ENCODE data around the gene DDX41. TPM values are rescaled to one million over a fixed set of nuclear protein-coding genes. Genes with fewer than 3 reads are reported as not detected.

Gene DDX41
- total and polyA plus RNA-seq, 10 of the 15 experiments (the other 5 are each of a cell fraction or from before 2014, with no cell fraction given): 32.7 to 215 (median 93.6) TPM

DNA sequence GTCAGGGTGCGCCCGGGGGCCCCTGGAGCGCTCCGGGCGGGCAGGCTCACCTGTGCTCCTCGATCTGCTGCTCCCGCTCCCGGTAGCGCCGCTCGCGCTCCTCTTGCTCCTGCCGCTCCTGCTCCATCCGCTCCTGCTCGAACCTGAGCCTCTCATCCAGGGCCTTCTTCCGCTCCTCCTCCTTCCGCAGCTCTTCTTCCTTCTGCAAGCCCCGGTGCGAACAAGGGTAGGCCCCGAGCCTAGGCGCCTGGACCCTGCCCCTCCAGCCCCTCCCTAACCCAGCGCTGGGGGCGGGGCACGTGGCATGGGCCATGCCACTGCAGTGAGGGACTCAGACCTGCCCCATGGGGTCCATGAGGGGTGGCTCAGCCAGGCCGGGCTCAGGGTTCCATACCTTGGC is 49.9 kb downstream of the DDX41 start:
- Histone ChIP-seq H3K4me3 (no peak overlapping the region), H3K27me3 (replicated peaks in 1 of 2; ENCODE audit: control insufficient read depth in 2 of 2, insufficient read depth in 2 of 2, low read length in 1 of 2) (no peaks in the 10 kb centered on the region), H3K9me3 (replicated peaks; ENCODE audit: control insufficient read depth, insufficient read depth, low read length) (no peaks in the 10 kb centered on the region), H3K4me1 (ENCODE audit: control insufficient read depth, insufficient read depth, low read length) (peaks cover 3% of the 10 kb centered on the region), H2AFZ (ENCODE audit: control insufficient read depth, low read depth, low read length) (no peak overlapping the region), H3K36me3 (ENCODE audit: control insufficient read depth in 2 of 2, insufficient read depth in 2 of 2, low read length in 1 of 2) (no peaks in the 10 kb centered on the region), H4K20me1 (ENCODE audit: control insufficient read depth, insufficient read depth) (no peaks in the 10 kb centered on the region), H3K79me2 (ENCODE audit: control insufficient read depth, insufficient read depth, low read length) (no peaks in the 10 kb centered on the region), H3K27ac (ENCODE audit: control insufficient read depth, insufficient read depth) (no peak overlapping the region), H3K9ac (ENCODE audit: control insufficient read depth, insufficient read depth, low read length) (no peak overlapping the region), H3K4me2 (ENCODE audit: control insufficient read depth, insufficient read depth) (no peak overlapping the region)
- SMC1A ChIA-PET (ENCODE audit: uncharacterized antibody, unreplicated experiment): no interaction called here
- FAIRE-seq: no peak
- no peak for TF ChIP-seq SMAD5 (IDR thresholded peaks at IDR 0.05; ENCODE audit: low read depth)
- no peak for TF ChIP-seq MAX (IDR thresholded peaks at IDR 0.05; ENCODE audit: low read depth, low read length)
- TF ChIP-seq FOS (IDR thresholded peaks at IDR 0.05; ENCODE audit: borderline replicate concordance, extremely low read depth, insufficient read length): no peak
- no peak for TF ChIP-seq E2F8 (IDR thresholded peaks at IDR 0.05; ENCODE audit: low read depth, partially characterized antibody)
- no peak for TF ChIP-seq RAD21 (IDR thresholded peaks at IDR 0.05; ENCODE audit: insufficient read depth, low read depth, low read length)
- TF ChIP-seq NFYB (IDR thresholded peaks at IDR 0.05; ENCODE audit: insufficient read depth, low read depth, low read length): no peak
- TF ChIP-seq STAT1 (conservative IDR thresholded peaks at IDR 0.05): no peak
- no peak for TF ChIP-seq EGR1 (IDR thresholded peaks at IDR 0.05; ENCODE audit: borderline replicate concordance in 1 of 2, low read depth in 2 of 2, low read length in 2 of 2)
- TF ChIP-seq MXI1 (IDR thresholded peaks at IDR 0.05; ENCODE audit: low read depth, low read length): no peak
- TF ChIP-seq ETV6 (conservative IDR thresholded peaks at IDR 0.05 in 1 of 2, IDR thresholded peaks at IDR 0.05 in 1 of 2; ENCODE audit: borderline replicate concordance in 1 of 2, low read depth in 1 of 2): no peak
- no peak for TF ChIP-seq NFYA (IDR thresholded peaks at IDR 0.05; ENCODE audit: borderline replicate concordance, low read depth, low read length)
- no peak for TF ChIP-seq ZBED1 (IDR thresholded peaks at IDR 0.05; ENCODE audit: borderline replicate concordance)
- RAD21 ChIA-PET (ENCODE audit: unreplicated experiment): no interaction called here
- POLR2A ChIA-PET: interaction anchor here (1.1 kb wide), 1 partner anchor 12 kb away, joined by 3 read pairs; no protein-coding TSS in a partner anchor
- ATAC-seq: no peak
- CTCF ChIA-PET: no interaction called here
- no TSS peak for BruUV-seq (replicated peaks)
- DNase-seq (ENCODE audit: low read depth, low spot score): no peak
- in situ Hi-C loops (cut with MboI): no loop called here
- intact Hi-C loops (cut with micrococcal nuclease; ENCODE audit: unreplicated experiment): no loop called here
- 64% methylated on average over 21 of the region's 25 CpGs for WGBS (ENCODE audit: insufficient coverage, insufficient replicate concordance, low lambda C conversion rate, missing lambda C conversion rate)

Data from GM12878 (cell line).